ENCODE results near the gene PLAAT1. TPM values are rescaled to one million over a fixed set of nuclear protein-coding genes. Genes with fewer than 3 reads are reported as not detected.

Gene PLAAT1
- total RNA-seq, 1 donor from 2014 or later: 1.3 TPM

DNA sequence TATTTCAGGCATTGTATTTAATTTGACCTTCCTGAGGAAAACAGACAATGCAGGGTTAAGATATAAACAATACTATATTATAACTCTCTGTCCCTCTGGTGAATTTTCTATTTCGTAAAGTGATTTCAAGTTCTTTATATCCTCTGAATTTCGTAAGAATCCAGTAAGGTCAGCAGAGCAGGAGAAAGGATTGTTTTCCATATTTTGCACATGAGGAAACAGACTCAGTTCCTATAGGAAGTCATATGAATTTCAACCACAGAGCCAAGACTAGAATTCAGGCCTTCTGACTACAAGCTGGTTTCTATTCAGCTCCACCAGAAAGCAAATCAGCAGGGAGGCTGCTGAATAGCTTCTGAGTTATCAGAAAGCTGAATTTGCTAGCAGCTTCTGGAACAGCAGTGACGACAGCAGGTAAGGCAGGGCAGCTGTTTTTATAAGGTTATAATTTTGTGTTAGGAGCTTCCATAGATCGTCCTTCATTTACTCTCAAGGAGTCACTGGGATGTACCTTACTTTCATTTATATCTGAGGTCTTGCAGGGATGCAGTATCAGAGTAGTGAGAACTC is 11.1 kb upstream of the PLAAT1 start:
- no peak overlapping the region for H3K4me3 ChIP-seq (ENCODE audit: low read depth, low read length)
- no peaks in the 10 kb centered on the region for H3K36me3 ChIP-seq (ENCODE audit: control insufficient read depth, insufficient read depth, low read length)
- TF ChIP-seq, protein P1, sequence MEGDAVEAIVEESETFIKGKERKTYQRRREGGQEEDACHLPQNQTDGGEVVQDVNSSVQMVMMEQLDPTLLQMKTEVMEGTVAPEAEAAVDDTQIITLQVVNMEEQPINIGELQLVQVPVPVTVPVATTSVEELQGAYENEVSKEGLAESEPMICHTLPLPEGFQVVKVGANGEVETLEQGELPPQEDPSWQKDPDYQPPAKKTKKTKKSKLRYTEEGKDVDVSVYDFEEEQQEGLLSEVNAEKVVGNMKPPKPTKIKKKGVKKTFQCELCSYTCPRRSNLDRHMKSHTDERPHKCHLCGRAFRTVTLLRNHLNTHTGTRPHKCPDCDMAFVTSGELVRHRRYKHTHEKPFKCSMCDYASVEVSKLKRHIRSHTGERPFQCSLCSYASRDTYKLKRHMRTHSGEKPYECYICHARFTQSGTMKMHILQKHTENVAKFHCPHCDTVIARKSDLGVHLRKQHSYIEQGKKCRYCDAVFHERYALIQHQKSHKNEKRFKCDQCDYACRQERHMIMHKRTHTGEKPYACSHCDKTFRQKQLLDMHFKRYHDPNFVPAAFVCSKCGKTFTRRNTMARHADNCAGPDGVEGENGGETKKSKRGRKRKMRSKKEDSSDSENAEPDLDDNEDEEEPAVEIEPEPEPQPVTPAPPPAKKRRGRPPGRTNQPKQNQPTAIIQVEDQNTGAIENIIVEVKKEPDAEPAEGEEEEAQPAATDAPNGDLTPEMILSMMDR (IDR thresholded peaks at IDR 0.05; ENCODE audit: insufficient read depth, low read length, poor library complexity, severe bottlenecking): no peak
- no peak for DNase-seq (ENCODE audit: low read depth)
- no peaks in the 10 kb centered on the region for H3K27me3 ChIP-seq (ENCODE audit: control insufficient read depth, insufficient read depth, low read length)

DNA sequence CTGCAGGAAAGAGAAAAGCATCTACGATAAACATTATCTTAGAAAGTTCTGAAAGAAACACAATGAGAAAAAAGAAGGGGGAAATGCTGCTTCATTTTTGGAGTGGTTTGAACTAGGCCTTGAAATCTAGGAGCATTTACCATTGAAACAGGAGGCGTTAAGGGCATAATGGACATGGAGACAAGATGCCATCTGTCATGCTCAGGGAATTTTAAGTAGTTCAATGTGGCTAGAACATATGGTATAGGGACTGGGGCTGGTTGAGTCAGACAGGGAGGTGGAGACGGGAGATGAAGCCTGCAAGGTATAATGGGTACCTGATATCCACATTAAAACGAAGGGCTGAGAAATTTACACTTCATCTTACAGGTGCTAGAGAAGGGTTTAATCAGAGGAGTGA is 10.4 kb upstream of the PLAAT1 start:
- no peaks in the 10 kb centered on the region for H3K36me3 ChIP-seq (ENCODE audit: control insufficient read depth, insufficient read depth, low read length)
- TF ChIP-seq, protein P1 (IDR thresholded peaks at IDR 0.05; ENCODE audit: insufficient read depth, low read length, poor library complexity, severe bottlenecking): no peak
- DNase-seq (ENCODE audit: low read depth): no peak
- H3K4me3 ChIP-seq (ENCODE audit: low read depth, low read length): no peak overlapping the region
- no peaks in the 10 kb centered on the region for H3K27me3 ChIP-seq (ENCODE audit: control insufficient read depth, insufficient read depth, low read length)

DNA sequence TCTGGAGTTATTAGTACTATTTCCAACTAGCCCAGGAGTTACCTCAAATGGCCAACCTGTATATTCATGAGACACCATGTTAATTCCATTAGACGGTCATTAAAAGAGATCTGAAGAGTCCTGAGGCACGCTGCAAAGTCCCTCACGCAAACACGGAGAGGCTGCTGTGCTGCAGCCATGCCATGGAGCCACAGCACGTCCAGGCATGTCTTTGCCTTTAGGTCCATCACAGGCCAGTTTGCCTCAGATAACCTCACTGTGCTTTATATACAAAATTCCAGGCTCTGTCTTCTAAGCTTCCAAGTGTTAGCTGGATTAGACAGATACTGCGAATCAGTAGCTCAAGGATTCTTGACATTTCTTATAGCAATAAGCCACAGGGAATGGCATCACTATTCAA is 9.8 kb upstream of the PLAAT1 start:
- H3K36me3 ChIP-seq (ENCODE audit: control insufficient read depth, insufficient read depth, low read length): no peaks in the 10 kb centered on the region
- no peak overlapping the region for H3K4me3 ChIP-seq (ENCODE audit: low read depth, low read length)
- no peaks in the 10 kb centered on the region for H3K27me3 ChIP-seq (ENCODE audit: control insufficient read depth, insufficient read depth, low read length)
- TF ChIP-seq, protein P1 (IDR thresholded peaks at IDR 0.05; ENCODE audit: insufficient read depth, low read length, poor library complexity, severe bottlenecking): no peak
- no peak for DNase-seq (ENCODE audit: low read depth)

DNA sequence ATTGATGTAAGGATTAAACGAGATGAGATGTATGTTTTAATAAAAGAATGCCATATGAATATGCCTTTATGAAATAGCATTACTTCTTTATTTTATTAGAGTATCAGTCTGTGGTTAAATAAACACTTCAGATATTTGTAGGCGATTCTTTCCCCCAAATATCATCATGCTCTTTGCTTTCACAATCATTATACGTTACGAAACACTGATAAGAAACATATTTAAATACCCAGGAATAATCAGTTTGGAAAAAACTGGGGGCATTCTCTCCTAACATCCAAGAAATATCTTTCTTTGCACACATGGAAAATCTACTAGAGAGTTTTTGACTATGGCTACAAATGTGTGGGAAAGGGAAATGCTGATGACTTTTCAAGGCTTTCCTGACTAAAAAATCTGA is 4.4 kb upstream of the PLAAT1 start:
- Histone ChIP-seq H3K4me3 (ENCODE audit: low read depth, low read length) (no peak overlapping the region), H3K27me3 (ENCODE audit: control insufficient read depth, insufficient read depth, low read length) (no peaks in the 10 kb centered on the region), H3K36me3 (ENCODE audit: control insufficient read depth, insufficient read depth, low read length) (no peaks in the 10 kb centered on the region)
- no peak for DNase-seq (ENCODE audit: low read depth)
- TF ChIP-seq, protein P1 (IDR thresholded peaks at IDR 0.05; ENCODE audit: insufficient read depth, low read length, poor library complexity, severe bottlenecking): no peak

DNA sequence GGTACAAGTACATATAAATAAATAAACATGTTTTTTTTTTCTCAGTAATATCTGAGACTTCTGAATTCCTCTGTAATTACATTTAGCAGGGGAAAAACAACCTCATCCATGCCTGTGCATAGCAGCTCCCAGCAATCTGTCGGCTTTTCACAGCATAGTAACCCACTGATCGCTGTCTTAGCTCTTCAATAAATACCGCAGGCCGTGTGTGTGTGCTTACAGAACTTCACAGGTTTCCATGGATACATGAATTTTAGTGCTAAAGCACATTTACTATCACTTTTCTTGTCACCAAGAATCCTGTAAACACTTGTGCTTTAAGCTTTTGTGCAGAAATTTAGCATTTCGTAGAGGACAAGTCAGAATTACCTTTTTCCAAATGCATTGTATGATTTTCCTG is 4.0 kb upstream of the PLAAT1 start:
- TF ChIP-seq, protein P1 (IDR thresholded peaks at IDR 0.05; ENCODE audit: insufficient read depth, low read length, poor library complexity, severe bottlenecking): no peak
- H3K27me3 ChIP-seq (ENCODE audit: control insufficient read depth, insufficient read depth, low read length): no peaks in the 10 kb centered on the region
- H3K36me3 ChIP-seq (ENCODE audit: control insufficient read depth, insufficient read depth, low read length): no peaks in the 10 kb centered on the region
- DNase-seq (ENCODE audit: low read depth): no peak
- no peak overlapping the region for H3K4me3 ChIP-seq (ENCODE audit: low read depth, low read length)

DNA sequence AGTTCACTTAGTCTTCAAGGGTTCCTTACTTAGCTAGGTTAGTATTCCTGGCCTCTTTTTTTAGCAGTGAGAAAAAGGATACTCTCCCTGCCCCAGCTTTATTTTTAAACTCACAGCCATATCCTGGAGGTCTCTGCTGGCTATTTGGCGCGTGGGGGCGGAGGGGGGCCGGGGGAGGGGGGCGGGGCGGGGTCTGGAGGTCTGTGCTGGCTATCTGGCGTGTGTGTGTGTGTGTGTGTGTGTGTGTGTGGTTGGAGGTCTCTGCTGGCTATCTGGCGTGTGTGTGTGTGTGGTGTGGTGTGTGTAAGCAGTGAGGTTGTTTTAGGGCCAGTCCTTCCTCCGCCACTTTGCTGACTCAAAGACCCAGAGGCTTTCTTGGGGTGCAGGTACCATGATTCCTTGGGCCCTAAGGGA is 579 bp upstream of the PLAAT1 start:
- Histone ChIP-seq H3K4me3 (ENCODE audit: low read depth, low read length) (peak overlapping the region; percentile 51), H3K36me3 (ENCODE audit: control insufficient read depth, insufficient read depth, low read length) (no peaks in the 10 kb centered on the region), H3K27me3 (ENCODE audit: control insufficient read depth, insufficient read depth, low read length) (no peaks in the 10 kb centered on the region)
- no peak for DNase-seq (ENCODE audit: low read depth)
- TF ChIP-seq, protein P1 (IDR thresholded peaks at IDR 0.05; ENCODE audit: insufficient read depth, low read length, poor library complexity, severe bottlenecking): no peak

Data from kidney epithelial cell (primary cell).